ENCODE measurements around the gene ABCA2.

The ABCA2 gene

GRCh38 chr9:137017791-137018497 is 10.1 kb downstream of the ABCA2 start:
- TF ChIP-seq CTCF (IDR thresholded peaks at IDR 0.05; ENCODE audit: control insufficient read depth, insufficient read depth, low read depth, low read length, missing control alignments) = no peak
- DNase-seq (ENCODE audit: low read depth) = no peak

GRCh38 chr9:137017071-137017470 is 11.0 kb downstream of the ABCA2 start:
- DNase-seq (ENCODE audit: low read depth) = no peak
- no peak overlapping the region for H3K4me3 ChIP-seq (ENCODE audit: control insufficient read depth, low read depth, low read length)
- TF ChIP-seq CTCF (IDR thresholded peaks at IDR 0.05; ENCODE audit: control insufficient read depth, insufficient read depth, low read depth, low read length, missing control alignments) = no peak

More at GRCh38 chr9:137017791-137018497, 10.1 kb downstream of the ABCA2 start:
- no peak overlapping the region for H3K4me3 ChIP-seq (ENCODE audit: control insufficient read depth, low read depth, low read length)

DNA sequence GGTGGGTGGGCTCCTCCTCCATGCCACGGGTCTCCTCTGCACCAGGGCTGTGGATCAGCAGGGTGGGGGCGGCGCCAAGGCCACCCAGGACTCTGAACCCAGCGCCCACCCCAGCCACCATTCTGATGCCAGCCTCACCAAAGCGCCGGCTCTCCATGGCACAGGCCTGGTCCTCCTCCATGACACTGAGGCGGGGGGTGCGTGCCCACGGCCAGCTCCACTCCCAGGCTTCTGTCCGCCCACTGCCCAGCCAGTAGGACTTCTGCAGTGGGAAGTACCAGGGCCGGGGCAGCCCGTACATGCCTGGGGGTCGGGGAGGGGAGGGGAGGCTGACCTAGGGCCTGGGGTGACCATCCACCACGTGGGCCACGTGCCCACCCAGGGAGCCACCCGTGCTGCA is 11.6 kb downstream of the ABCA2 start:
- no peak for TF ChIP-seq CTCF (IDR thresholded peaks at IDR 0.05; ENCODE audit: control insufficient read depth, insufficient read depth, low read depth, low read length, missing control alignments)
- DNase-seq (ENCODE audit: low read depth) = no peak
- no peak overlapping the region for H3K4me3 ChIP-seq (ENCODE audit: control insufficient read depth, low read depth, low read length)

DNA sequence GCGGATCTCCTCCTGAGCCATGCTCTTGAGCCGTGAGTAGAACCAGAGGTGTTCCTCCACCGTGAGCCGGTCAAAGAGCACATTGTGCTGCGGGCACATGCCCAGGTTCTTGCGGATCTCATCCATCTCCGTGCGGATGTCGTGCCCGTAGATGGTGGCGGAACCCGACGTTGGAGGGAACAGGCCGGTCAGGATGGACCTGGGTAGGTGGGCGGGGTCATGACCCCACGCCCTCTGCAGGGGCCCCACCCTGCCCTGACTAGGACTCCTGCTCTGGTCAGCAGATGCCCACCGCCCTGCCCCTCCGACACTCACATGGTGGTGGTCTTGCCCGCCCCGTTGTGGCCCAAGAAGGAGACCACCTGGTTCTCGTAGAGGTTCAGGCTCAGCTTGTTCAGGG is 12.1 kb downstream of the ABCA2 start:
- no peak overlapping the region for H3K4me3 ChIP-seq (ENCODE audit: control insufficient read depth, low read depth, low read length)
- no peak for DNase-seq (ENCODE audit: low read depth)
- no peak for TF ChIP-seq CTCF (IDR thresholded peaks at IDR 0.05; ENCODE audit: control insufficient read depth, insufficient read depth, low read depth, low read length, missing control alignments)

DNA sequence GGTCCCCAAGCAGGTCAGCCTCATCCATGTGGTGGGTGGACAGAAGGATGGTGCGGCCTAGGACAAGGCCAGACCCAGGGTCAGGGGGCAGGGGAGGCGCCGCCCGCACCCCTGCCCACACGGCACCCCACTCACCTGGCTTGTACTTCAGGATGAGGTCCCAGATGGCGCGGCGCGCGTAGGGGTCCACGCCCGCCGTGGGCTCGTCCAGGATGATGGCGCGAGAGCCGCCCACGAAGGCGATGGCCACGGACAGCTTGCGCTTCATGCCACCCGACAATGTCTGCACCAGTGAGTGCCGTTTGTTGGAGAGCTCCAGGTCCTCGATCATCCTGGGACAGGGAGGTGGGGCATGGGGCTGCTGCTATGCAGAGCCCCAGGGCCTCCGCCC is 12.5 kb downstream of the ABCA2 start:
- no peak overlapping the region for H3K4me3 ChIP-seq (ENCODE audit: control insufficient read depth, low read depth, low read length)
- no peak for DNase-seq (ENCODE audit: low read depth)
- no peak for TF ChIP-seq CTCF (IDR thresholded peaks at IDR 0.05; ENCODE audit: control insufficient read depth, insufficient read depth, low read depth, low read length, missing control alignments)

DNA sequence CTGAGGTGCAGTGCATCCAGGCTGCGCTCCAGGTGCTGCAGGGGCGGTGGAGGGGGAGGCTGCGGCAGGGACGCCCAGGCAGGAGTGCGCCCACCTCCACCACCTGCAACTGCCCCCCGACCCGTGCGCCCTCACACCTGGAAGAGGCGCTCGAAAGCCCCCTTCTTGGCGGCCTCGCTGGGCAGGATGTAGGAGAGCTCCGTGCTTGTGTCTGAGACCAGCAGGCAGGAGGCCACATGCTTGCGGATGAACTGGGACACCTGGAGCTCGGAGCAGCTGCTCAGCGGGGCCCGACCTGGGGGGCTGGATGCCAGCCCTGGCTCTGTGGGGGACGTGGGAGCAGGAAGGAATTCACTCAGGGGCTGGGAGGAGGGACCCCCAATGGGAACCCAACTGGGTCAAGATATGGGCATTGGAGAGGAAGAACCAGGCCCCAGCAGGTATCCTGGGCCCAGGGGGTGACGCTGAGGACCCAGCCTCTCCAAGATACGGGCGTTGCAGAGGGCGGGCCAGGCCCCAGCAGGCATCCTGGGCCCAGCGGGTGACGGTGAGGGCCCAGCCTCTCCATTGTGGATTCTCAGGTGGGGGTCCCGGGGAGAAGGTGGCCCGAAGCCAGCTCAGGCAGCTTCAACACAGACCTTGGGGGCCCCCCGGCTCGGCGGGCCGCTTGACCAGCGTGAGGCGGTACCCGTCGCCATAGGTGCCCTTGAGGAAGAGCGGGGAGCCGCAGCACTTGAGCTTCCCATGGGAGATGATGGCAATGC is 13.1 kb downstream of the ABCA2 start:
- TF ChIP-seq CTCF (IDR thresholded peaks at IDR 0.05; ENCODE audit: control insufficient read depth, insufficient read depth, low read depth, low read length, missing control alignments) = no peak
- DNase-seq (ENCODE audit: low read depth) = no peak
- no peak overlapping the region for H3K4me3 ChIP-seq (ENCODE audit: control insufficient read depth, low read depth, low read length)
